Prostate gland (tissue), 2 donors: ENCODE results near the gene OR2S2.

Source experiments
- CTCF ChIP-seq, 4 experiments: fragments of 200-600 bp in 2 of 4; fragments of 450-650 bp in 2 of 4; sonication (generic) in 2 of 4; IDR thresholded peaks; 1 replicate in 3 of 4; 2 replicates in 1 of 4; pipeline ENCODE4 v1.5.1; 2016 to 2019; ENCODE audit warnings: antibody characterized with exemption in 4 of 4, mild to moderate bottlenecking in 2 of 4, moderate library complexity in 2 of 4
- POLR2A ChIP-seq: fragments of 450-650 bp; IDR thresholded peaks from one replicate; pipeline ENCODE4 v1.6.1; 2016; ENCODE audit warnings: antibody characterized with exemption, mild to moderate bottlenecking

DNA sequence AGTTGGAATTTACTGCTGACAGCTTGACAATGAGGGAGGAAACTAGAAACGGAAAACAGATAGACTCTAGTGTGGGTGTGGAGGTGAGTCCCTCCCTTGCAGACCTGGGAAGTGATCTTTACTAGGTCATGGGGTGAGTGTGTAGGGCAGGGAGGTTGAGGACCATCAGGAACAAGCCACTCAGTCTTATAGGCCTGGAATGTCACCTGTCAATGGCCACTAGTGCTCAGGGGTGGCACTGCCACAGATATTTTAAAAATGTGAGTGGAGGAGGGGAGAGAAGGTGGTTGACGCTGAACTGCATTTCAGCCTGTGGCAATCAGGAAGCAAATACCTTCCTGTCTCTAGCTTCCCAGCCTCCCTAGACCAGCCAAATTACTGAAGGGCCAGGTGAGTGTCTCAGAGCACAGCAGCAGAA lies 9.0 kb downstream of the OR2S2 start:
- TF ChIP-seq CTCF (IDR thresholded peaks at IDR 0.05) (no peak), POLR2A (no peak)
